H1 (cell line): ENCODE measurements around the gene OMG. TPM values are rescaled to one million over a fixed set of nuclear protein-coding genes. Genes with fewer than 3 reads are reported as not detected.

Source experiments
- CTCF ChIA-PET: fragments of 300-600 bp; sonication (Branson Sonifier 250); formaldehyde crosslinking; loops from one replicate; lab custom pipeline; 2021; ENCODE audit not compliant: partially characterized antibody; lab: Charles Lee
- POLR2A ChIA-PET: fragments of 300-600 bp; sonication (Branson Sonifier 250); formaldehyde crosslinking; loops from one replicate; lab custom pipeline; 2021; ENCODE audit warnings: inconsistent platforms; ENCODE audit not compliant: partially characterized antibody; lab: Charles Lee
- DNase-seq, 2 experiments: peaks; one replicate each; pipeline versions ENCODE4 v3.0.0 to v3.0.0-alpha.2; 2010 to 2022; ENCODE audit warnings: low spot score in 2 of 2, low read depth in 1 of 2, mixed read lengths in 1 of 2
- FAIRE-seq: peaks from 2 replicates; lab custom pipeline; 2011; peaks lifted over from hg19 to GRCh38; lab: Jason Lieb, UNC
- H2AFZ ChIP-seq: 2 replicates; pipeline ENCODE4 v1.8.1; 2012; ENCODE audit warnings: low read length, inconsistent platforms
- H2AK5ac ChIP-seq: 2 replicates; pipeline ENCODE4 v1.6.1; 2013; ENCODE audit warnings: low read depth, low read length
- H2BK120ac ChIP-seq: replicated peaks from 2 replicates; pipeline ENCODE3; 2013; ENCODE audit warnings: low read depth, low read length, inconsistent platforms
- H2BK12ac ChIP-seq: 2 replicates; pipeline ENCODE4 v1.6.1; 2013; ENCODE audit warnings: low read depth, low read length
- H2BK15ac ChIP-seq: 2 replicates; pipeline ENCODE4 v1.6.1; 2013; ENCODE audit warnings: low read length
- H2BK20ac ChIP-seq: 2 replicates; pipeline ENCODE4 v1.6.1; 2013; ENCODE audit warnings: low read length
- H2BK5ac ChIP-seq: 2 replicates; pipeline ENCODE4 v1.6.1; 2013; ENCODE audit warnings: low read depth, low read length
- H3K14ac ChIP-seq: 2 replicates; pipeline ENCODE4 v1.6.1; 2013; ENCODE audit warnings: inconsistent platforms; ENCODE audit not compliant: insufficient read length
- H3K18ac ChIP-seq: 2 replicates; pipeline ENCODE4 v1.6.1; 2013; ENCODE audit warnings: low read length; ENCODE audit errors: extremely low read depth
- H3K23ac ChIP-seq: 2 replicates; pipeline ENCODE4 v1.6.1; 2013; ENCODE audit warnings: inconsistent platforms; ENCODE audit not compliant: insufficient read length
- H3K23me2 ChIP-seq: 2 replicates; pipeline ENCODE4 v1.6.1; 2013; ENCODE audit warnings: low read depth, low read length
- H3K27ac ChIP-seq: 2 replicates; pipeline ENCODE4 v1.6.1; 2011; ENCODE audit warnings: low read depth, low read length, inconsistent platforms
- H3K27me3 ChIP-seq, 4 experiments: replicated peaks in 1 of 4; 1 replicate in 1 of 4; 2 replicates in 3 of 4; pipeline versions ENCODE4 v1.6.1 to v1.8.1; 2011 to 2013; ENCODE audit warnings: low read length in 3 of 4, mild to moderate bottlenecking in 3 of 4, inconsistent platforms in 2 of 4, mixed read lengths in 2 of 4, moderate library complexity in 1 of 4; ENCODE audit not compliant: control insufficient read depth in 3 of 4, insufficient read depth in 3 of 4; ENCODE audit errors: extremely low read depth in 1 of 4
- H3K36me3 ChIP-seq, 4 experiments: 2 replicates each; pipeline versions ENCODE4 v1.6.1 to v1.8.1; 2011 to 2013; ENCODE audit warnings: mild to moderate bottlenecking in 4 of 4, low read length in 3 of 4, moderate library complexity in 2 of 4, control low read depth in 1 of 4, inconsistent platforms in 1 of 4; ENCODE audit not compliant: insufficient read depth in 4 of 4, control insufficient read depth in 2 of 4
- H3K4ac ChIP-seq: replicated peaks from 2 replicates; pipeline ENCODE3; 2013; ENCODE audit warnings: low read length, low read depth, mixed read lengths, inconsistent platforms; ENCODE audit not compliant: insufficient read length
- H3K4me1 ChIP-seq, 4 experiments: replicated peaks in 1 of 4; 1 replicate in 1 of 4; 2 replicates in 3 of 4; pipeline versions ENCODE4 v1.6.1 to v1.8.1; 2011 to 2013; ENCODE audit warnings: low read length in 3 of 4, inconsistent platforms in 2 of 4, mixed read lengths in 1 of 4; ENCODE audit not compliant: insufficient read depth in 4 of 4, control insufficient read depth in 3 of 4
- H3K4me2 ChIP-seq, 2 experiments: 2 replicates each; pipeline versions ENCODE4 v1.6.1 to v1.8.1; 2011 to 2013; ENCODE audit warnings: low read depth in 2 of 2, low read length in 2 of 2, control low read depth in 1 of 2, inconsistent platforms in 1 of 2, mild to moderate bottlenecking in 1 of 2; ENCODE audit not compliant: insufficient read depth in 1 of 2
- H3K4me3 ChIP-seq, 4 experiments: fragments of 200-600, 300-600 bp in 1 of 4; sonication (generic), shearing (Covaris generic), sonication (Bioruptor Twin) in 1 of 4; 2 replicates each; pipeline versions ENCODE4 v1.5.1 to v1.8.1; 2011 to 2016; ENCODE audit warnings: low read length in 4 of 4, low read depth in 3 of 4, control low read depth in 2 of 4, inconsistent platforms in 2 of 4, mild to moderate bottlenecking in 2 of 4, mixed read lengths in 1 of 4, moderate library complexity in 1 of 4; ENCODE audit not compliant: insufficient read depth in 2 of 4; ENCODE audit errors: extremely low read depth in 1 of 4
- H3K56ac ChIP-seq: replicated peaks from 2 replicates; pipeline ENCODE3; 2013; ENCODE audit warnings: low read depth, mild to moderate bottlenecking, mixed read lengths, low read length, inconsistent platforms; ENCODE audit not compliant: insufficient read length
- H3K79me1 ChIP-seq: 2 replicates; pipeline ENCODE4 v1.6.1; 2013; ENCODE audit warnings: low read depth, low read length, control low read depth
- H3K79me2 ChIP-seq, 2 experiments: 2 replicates each; pipeline versions ENCODE4 v1.6.1 to v1.8.1; 2012 to 2013; ENCODE audit warnings: low read length in 2 of 2, mild to moderate bottlenecking in 2 of 2, inconsistent platforms in 1 of 2; ENCODE audit not compliant: insufficient read depth in 2 of 2, control insufficient read depth in 1 of 2
- H3K9ac ChIP-seq, 4 experiments: replicated peaks in 1 of 4; 1 replicate in 1 of 4; 2 replicates in 3 of 4; pipeline versions ENCODE4 v1.6.1 to v1.8.1; 2011 to 2013; ENCODE audit warnings: low read depth in 3 of 4, low read length in 3 of 4, control low read depth in 2 of 4, mild to moderate bottlenecking in 2 of 4, moderate library complexity in 2 of 4, inconsistent platforms in 1 of 4; ENCODE audit errors: extremely low read depth in 1 of 4
- H3K9me3 ChIP-seq, 2 experiments: 2 replicates each; pipeline versions ENCODE4 v1.6.1 to v1.8.1; 2012 to 2013; ENCODE audit warnings: mild to moderate bottlenecking in 2 of 2, moderate library complexity in 2 of 2, control low read depth in 1 of 2, inconsistent platforms in 1 of 2, low read depth in 1 of 2, low read length in 1 of 2, mixed read lengths in 1 of 2; ENCODE audit not compliant: insufficient read depth in 2 of 2
- H4K20me1 ChIP-seq, 2 experiments: replicated peaks in 1 of 2; 2 replicates each; pipeline versions ENCODE3 to v1.8.1; 2011 to 2013; ENCODE audit warnings: inconsistent platforms in 2 of 2, low read length in 2 of 2, mild to moderate bottlenecking in 1 of 2; ENCODE audit not compliant: insufficient read depth in 2 of 2, control insufficient read depth in 1 of 2
- H4K5ac ChIP-seq: 2 replicates; pipeline ENCODE4 v1.6.1; 2013; ENCODE audit warnings: low read length, low read depth, mixed read lengths, inconsistent platforms; ENCODE audit not compliant: insufficient read length
- H4K8ac ChIP-seq: 2 replicates; pipeline ENCODE4 v1.8.0; 2013; ENCODE audit warnings: mild to moderate bottlenecking, moderate library complexity, low read length, inconsistent platforms; ENCODE audit not compliant: insufficient read depth; ENCODE audit errors: extremely low read depth
- H4K91ac ChIP-seq: replicated peaks from 2 replicates; pipeline ENCODE3; 2013; ENCODE audit warnings: low read length, mixed read lengths, inconsistent platforms; ENCODE audit not compliant: insufficient read length
- CEBPB ChIP-seq: IDR thresholded peaks from 2 replicates; pipeline ENCODE4 v1.6.1; 2012; ENCODE audit warnings: low read depth, low read length
- CHD2 ChIP-seq: IDR thresholded peaks from 2 replicates; pipeline ENCODE4 v1.6.1; 2012; ENCODE audit warnings: low read length, improper control_type of control experiment
- JUND ChIP-seq: IDR thresholded peaks from 2 replicates; pipeline ENCODE4 v1.6.1; 2011; ENCODE audit warnings: mild to moderate bottlenecking, improper control_type of control experiment, low read length
- POLR2AphosphoS5 ChIP-seq: IDR thresholded peaks from 2 replicates; pipeline ENCODE4 v1.6.1; 2011; ENCODE audit warnings: low read depth, low read length
- SIN3A ChIP-seq, 2 experiments: IDR thresholded peaks in 1 of 2; conservative IDR thresholded peaks in 1 of 2; 2 replicates each; pipeline ENCODE4 v1.6.1; 2011 to 2012; ENCODE audit warnings: low read length in 2 of 2, improper control_type of control experiment in 1 of 2, low read depth in 1 of 2, mild to moderate bottlenecking in 1 of 2
- SIRT6 ChIP-seq: IDR thresholded peaks from one replicate; pipeline ENCODE4 v1.7.1; 2012; ENCODE audit warnings: low read length, inconsistent platforms
- TBP ChIP-seq: IDR thresholded peaks from 2 replicates; pipeline ENCODE4 v1.6.1; 2011; ENCODE audit warnings: low read depth, low read length, improper control_type of control experiment
- TEAD4 ChIP-seq: IDR thresholded peaks from 2 replicates; pipeline ENCODE4 v1.6.1; 2012; ENCODE audit warnings: low read depth, low read length, inconsistent platforms, mixed read lengths
- YY1 ChIP-seq: IDR thresholded peaks from 2 replicates; pipeline ENCODE4 v1.6.1; 2011; ENCODE audit warnings: low read depth, mild to moderate bottlenecking, low read length
- ZNF274 ChIP-seq: IDR thresholded peaks from 2 replicates; pipeline ENCODE4 v1.7.0; 2012; ENCODE audit warnings: low read length, borderline replicate concordance; ENCODE audit errors: extremely low read depth
- polyA plus RNA-seq, 7 experiments: library from polyadenylated mRNA; depleted of rRNA in 3 of 7; stranded (reverse) in 5 of 7; unstranded in 2 of 7; fragments of >200 nt in 5 of 7; fragments of 200-250 nt in 2 of 7; gene quantifications; 1 replicate in 5 of 7; 2 replicates in 1 of 7; 4 replicates in 1 of 7; pipeline versions ENCODE4 v1.2.1 to v1.2.3, GENCODE V29; 2011 to 2013; ENCODE audit warnings: missing spikeins in 2 of 7, mixed read lengths in 2 of 7
- total RNA-seq: library from RNA; stranded (reverse); fragmentation: NEBNext Ultra II Directional; extraction: Animal tissue kit (Norgen Biotek cat#: 25700); gene quantifications from 2 replicates; pipeline ENCODE4 v1.2.1, GENCODE V29; 2021
- TF ChIP-seq, protein P1 (sequence below): IDR thresholded peaks from 2 replicates; pipeline ENCODE4 v1.6.1; 2011; ENCODE audit warnings: low read depth, mild to moderate bottlenecking, low read length; ENCODE audit not compliant: insufficient read depth

Gene OMG
- total and polyA plus RNA-seq, 2 of the 8 experiments (the other 6 are each of a cell fraction or from before 2014, with no cell fraction given) = not detected

DNA sequence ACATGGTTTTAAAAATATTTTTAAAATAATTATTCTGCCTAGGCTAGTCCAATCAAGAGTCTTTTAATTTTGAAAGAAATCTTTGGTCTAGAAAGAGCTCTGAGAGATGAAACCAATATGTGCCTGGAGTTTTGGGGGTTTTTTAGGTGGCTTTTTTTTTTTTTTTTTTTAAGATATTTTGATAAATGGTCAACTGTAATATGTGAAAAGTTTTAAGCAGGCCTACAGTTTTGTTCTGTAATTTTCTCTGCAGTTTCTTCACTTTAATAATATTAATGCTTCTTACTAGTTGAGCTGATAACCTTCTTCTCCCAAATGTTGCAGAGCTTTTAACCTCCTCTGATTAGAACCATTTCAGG, 45.1 kb downstream of the OMG start:
- Histone ChIP-seq H3K56ac (no peak overlapping the region), H3K9ac (no peak overlapping the region), H3K79me2 (no peaks in the 10 kb centered on the region), H3K4me3 (no peak overlapping the region), H2BK20ac (no peak overlapping the region), H3K4ac (no peak overlapping the region), H2BK120ac (no peak overlapping the region), H3K27ac (no peak overlapping the region), H2BK15ac (no peak overlapping the region), H3K27me3 (no peaks in the 10 kb centered on the region), H4K91ac (no peak overlapping the region), H2AK5ac (no peak overlapping the region), H3K23me2 (no peaks in the 10 kb centered on the region; the same call in 1 of the 2 replicates), H3K18ac (no peak overlapping the region), H3K36me3 (no peaks in the 10 kb centered on the region), H2BK5ac (no peak overlapping the region), H3K14ac (no peak overlapping the region), H2AFZ (no peak overlapping the region), H4K20me1 (no peaks in the 10 kb centered on the region), H3K79me1 (no peaks in the 10 kb centered on the region), H3K4me1 (no peaks in the 10 kb centered on the region), H3K23ac (no peak overlapping the region), H4K8ac (no peak overlapping the region), H3K4me2 (no peak overlapping the region), H2BK12ac (no peak overlapping the region), H4K5ac (no peak overlapping the region), H3K9me3 (no peaks in the 10 kb centered on the region)
- no peak for DNase-seq
- CTCF ChIA-PET = interaction anchor here (0.6 to 2.4 kb wide), 2 partner anchors 13 to 15 kb away, joined by 6 to 9 read pairs; no protein-coding TSS in a partner anchor
- POLR2A ChIA-PET = no interaction called here
- FAIRE-seq = no peak
- TF ChIP-seq CEBPB (no peak), ZNF274 (no peak), TBP (no peak), CHD2 (no peak), JUND (no peak), SIRT6 (no peak), YY1 (no peak), TEAD4 (no peak), POLR2AphosphoS5 (no peak), SIN3A (conservative IDR thresholded peaks at IDR 0.05 in 1 of 2, IDR thresholded peaks at IDR 0.05 in 1 of 2; ENCODE audit: low read depth in 1 of 2, low read length in 2 of 2) (no peak)
- TF ChIP-seq, protein P1, sequence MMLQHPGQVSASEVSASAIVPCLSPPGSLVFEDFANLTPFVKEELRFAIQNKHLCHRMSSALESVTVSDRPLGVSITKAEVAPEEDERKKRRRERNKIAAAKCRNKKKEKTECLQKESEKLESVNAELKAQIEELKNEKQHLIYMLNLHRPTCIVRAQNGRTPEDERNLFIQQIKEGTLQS = no peak
